GM12878 (cell line): ENCODE measurements around the gene TMEM126A. TPM values are rescaled to one million over a fixed set of nuclear protein-coding genes. Genes with fewer than 3 reads are reported as not detected.

Experiments used
- BACH1 ChIP-seq: fragments of 450-650 bp; IDR thresholded peaks from 2 replicates; pipeline ENCODE4 v1.6.1; 2017; ENCODE audit warnings: mild to moderate bottlenecking, borderline replicate concordance
- BMI1 ChIP-seq: fragments of 450-650 bp; IDR thresholded peaks from 2 replicates; pipeline ENCODE4 v1.6.1; 2016; ENCODE audit warnings: mild to moderate bottlenecking, moderate library complexity, borderline replicate concordance
- DPF2 ChIP-seq: fragments of 450-650 bp; IDR thresholded peaks from 2 replicates; pipeline ENCODE4 v1.6.1; 2017; ENCODE audit warnings: mild to moderate bottlenecking
- EZH2 ChIP-seq: IDR thresholded peaks from 2 replicates; pipeline ENCODE4 v1.6.1; 2012; ENCODE audit warnings: low read depth, mild to moderate bottlenecking, control low read depth, inconsistent platforms, low read length, borderline replicate concordance; ENCODE audit not compliant: control insufficient read depth
- FOXM1 ChIP-seq: IDR thresholded peaks from 2 replicates; pipeline ENCODE4 v1.6.1; 2012; ENCODE audit warnings: low read depth, mild to moderate bottlenecking, inconsistent platforms, low read length, moderate library complexity
- HDGF ChIP-seq: fragments of 450-650 bp; IDR thresholded peaks from 2 replicates; pipeline ENCODE4 v1.6.1; 2016; ENCODE audit warnings: antibody characterized with exemption
- IKZF2 ChIP-seq, 2 experiments: fragments of 450-650 bp; IDR thresholded peaks; 2 replicates each; pipeline ENCODE4 v1.6.1; 2017; ENCODE audit warnings: mild to moderate bottlenecking in 2 of 2, moderate library complexity in 2 of 2
- MEF2A ChIP-seq: IDR thresholded peaks from 2 replicates; pipeline ENCODE4 v1.6.1; 2011; ENCODE audit warnings: low read depth, mild to moderate bottlenecking, low read length, moderate library complexity; ENCODE audit not compliant: insufficient read depth
- NBN ChIP-seq: fragments of 450-650 bp; IDR thresholded peaks from 2 replicates; pipeline ENCODE4 v1.6.1; 2016
- RB1 ChIP-seq: fragments of 450-650 bp; formaldehyde crosslinking; IDR thresholded peaks from 2 replicates; pipeline ENCODE4 v1.6.1; 2017; ENCODE audit warnings: mild to moderate bottlenecking, borderline replicate concordance
- RCOR1 ChIP-seq: conservative IDR thresholded peaks from 2 replicates; pipeline ENCODE4 v1.6.1; 2012; ENCODE audit warnings: low read depth, low read length, improper control_type of control experiment
- RELA ChIP-seq: fragments of 450-650 bp; IDR thresholded peaks from 2 replicates; pipeline ENCODE4 v1.8.0; 2014; ENCODE audit warnings: borderline replicate concordance; ENCODE audit not compliant: partially characterized antibody
- SIN3A ChIP-seq: IDR thresholded peaks from 2 replicates; pipeline ENCODE4 v1.6.1; 2012; ENCODE audit warnings: low read depth, low read length, improper control_type of control experiment
- SUPT20H ChIP-seq: IDR thresholded peaks from 2 replicates; pipeline ENCODE4 v1.6.1; 2011; ENCODE audit warnings: low read depth, mild to moderate bottlenecking, low read length, moderate library complexity, borderline replicate concordance; ENCODE audit not compliant: control insufficient read depth
- polyA plus RNA-seq, 11 experiments: library from polyadenylated mRNA; depleted of rRNA in 4 of 11; unstranded in 6 of 11; stranded (reverse) in 5 of 11; fragments of >200 nt; fragmentation: Nextera tagmentation in 4 of 11; fragmentation: Illumina TruSeq in 1 of 11; extraction: Ambion mirVana in 4 of 11; extraction: Trizol in 1 of 11; gene quantifications; 1 replicate in 1 of 11; 2 replicates in 10 of 11; pipeline versions ENCODE4 v1.2.1 to v1.2.3, GENCODE V29; 2011 to 2016; ENCODE audit warnings: inconsistent platforms in 2 of 11, missing spikeins in 2 of 11, low read depth in 1 of 11
- total RNA-seq, 4 experiments: library from RNA; depleted of rRNA in 3 of 4; stranded (reverse); fragments of >200 nt in 3 of 4; fragmentation: Illumina TruSeq in 1 of 4; extraction: Trizol in 1 of 4; gene quantifications; 2 replicates each; pipeline versions ENCODE4 v1.2.1 to v1.2.3, GENCODE V29; 2013 to 2021
- TF ChIP-seq, protein P1 (sequence below): fragments of 450-650 bp; conservative IDR thresholded peaks from 2 replicates; pipeline ENCODE4 v1.6.1; 2017; ENCODE audit warnings: mild to moderate bottlenecking, moderate library complexity
- TF ChIP-seq, protein P2 (sequence below): fragments of 450-650 bp; IDR thresholded peaks from 2 replicates; pipeline ENCODE4 v1.6.1; 2018; ENCODE audit warnings: borderline replicate concordance, mild to moderate bottlenecking; ENCODE audit not compliant: partially characterized antibody
- TF ChIP-seq, protein P3 (sequence below): IDR thresholded peaks from 2 replicates; pipeline ENCODE4 v1.6.1; 2012; ENCODE audit warnings: improper control_type of control experiment, low read depth, low read length; ENCODE audit not compliant: insufficient replicate concordance
- TF ChIP-seq, protein P4 (sequence below): fragments of 450-650 bp; IDR thresholded peaks from 2 replicates; pipeline ENCODE4 v1.6.1; 2016; ENCODE audit warnings: mild to moderate bottlenecking

The TMEM126A gene
- total and polyA plus RNA-seq, 10 of the 15 experiments (the other 5 are each of a cell fraction or from before 2014, with no cell fraction given): 38.6 to 208 (median 71.7) TPM

DNA sequence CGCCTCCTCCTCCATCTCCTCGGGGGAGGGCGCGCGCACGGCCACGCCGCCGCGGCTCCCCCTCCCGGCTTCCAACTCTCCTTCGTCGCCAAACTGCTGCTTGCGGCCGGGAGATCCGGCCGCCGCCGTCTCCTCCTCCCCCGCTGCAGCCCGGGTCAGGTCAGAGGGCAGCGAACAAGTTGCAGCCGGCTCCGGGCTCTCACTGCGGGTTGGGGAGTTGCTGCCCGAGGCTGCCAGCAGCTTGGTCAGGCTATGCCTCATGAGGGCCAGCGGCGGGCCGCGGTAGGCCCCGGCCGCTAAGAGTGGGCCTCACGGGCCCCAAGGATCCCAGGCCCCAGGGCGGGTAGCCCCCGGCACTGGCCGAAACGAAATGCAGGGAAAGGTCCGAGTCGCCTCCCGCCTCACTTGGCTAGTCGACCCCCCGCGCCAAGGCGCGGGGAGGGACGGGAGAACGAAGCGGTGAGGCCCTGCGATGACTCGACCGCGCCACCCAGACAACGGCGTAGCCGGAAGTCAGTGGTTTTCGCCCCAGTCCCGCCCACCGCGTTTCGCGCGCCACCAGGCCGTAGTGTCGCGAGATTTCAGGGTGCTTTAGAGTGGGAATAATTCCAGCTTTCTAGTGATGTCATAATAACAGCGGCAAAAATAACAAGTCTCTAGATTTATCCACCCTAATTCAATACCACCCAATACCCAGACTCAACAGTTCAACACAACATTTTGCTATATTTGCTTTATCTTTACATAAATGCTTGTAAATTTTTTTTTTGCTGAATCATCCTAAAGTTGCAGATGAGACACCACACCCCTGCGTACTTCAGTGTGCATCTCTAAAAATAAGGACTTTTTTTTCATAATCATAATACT, 17.1 kb downstream of the TMEM126A start, which contains the start of gene CREBZF (continued):
- TF ChIP-seq EZH2: no peak
- TF ChIP-seq HDGF: no peak; the same call in 1 of the 2 replicates
- TF ChIP-seq BACH1: peak; percentile 67; the same call in 1 of the 2 replicates
- no peak for TF ChIP-seq RB1
- TF ChIP-seq SUPT20H: no peak
- TF ChIP-seq, protein P1, sequence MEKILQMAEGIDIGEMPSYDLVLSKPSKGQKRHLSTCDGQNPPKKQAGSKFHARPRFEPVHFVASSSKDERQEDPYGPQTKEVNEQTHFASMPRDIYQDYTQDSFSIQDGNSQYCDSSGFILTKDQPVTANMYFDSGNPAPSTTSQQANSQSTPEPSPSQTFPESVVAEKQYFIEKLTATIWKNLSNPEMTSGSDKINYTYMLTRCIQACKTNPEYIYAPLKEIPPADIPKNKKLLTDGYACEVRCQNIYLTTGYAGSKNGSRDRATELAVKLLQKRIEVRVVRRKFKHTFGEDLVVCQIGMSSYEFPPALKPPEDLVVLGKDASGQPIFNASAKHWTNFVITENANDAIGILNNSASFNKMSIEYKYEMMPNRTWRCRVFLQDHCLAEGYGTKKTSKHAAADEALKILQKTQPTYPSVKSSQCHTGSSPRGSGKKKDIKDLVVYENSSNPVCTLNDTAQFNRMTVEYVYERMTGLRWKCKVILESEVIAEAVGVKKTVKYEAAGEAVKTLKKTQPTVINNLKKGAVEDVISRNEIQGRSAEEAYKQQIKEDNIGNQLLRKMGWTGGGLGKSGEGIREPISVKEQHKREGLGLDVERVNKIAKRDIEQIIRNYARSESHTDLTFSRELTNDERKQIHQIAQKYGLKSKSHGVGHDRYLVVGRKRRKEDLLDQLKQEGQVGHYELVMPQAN: peak; percentile 84; the same call in 1 of the 2 replicates
- TF ChIP-seq NBN: no peak
- no peak for TF ChIP-seq BMI1
- 0 out of 2 replicates have a peak, but pooled peaks have one; percentile 11 for TF ChIP-seq RCOR1
- TF ChIP-seq, protein P2, sequence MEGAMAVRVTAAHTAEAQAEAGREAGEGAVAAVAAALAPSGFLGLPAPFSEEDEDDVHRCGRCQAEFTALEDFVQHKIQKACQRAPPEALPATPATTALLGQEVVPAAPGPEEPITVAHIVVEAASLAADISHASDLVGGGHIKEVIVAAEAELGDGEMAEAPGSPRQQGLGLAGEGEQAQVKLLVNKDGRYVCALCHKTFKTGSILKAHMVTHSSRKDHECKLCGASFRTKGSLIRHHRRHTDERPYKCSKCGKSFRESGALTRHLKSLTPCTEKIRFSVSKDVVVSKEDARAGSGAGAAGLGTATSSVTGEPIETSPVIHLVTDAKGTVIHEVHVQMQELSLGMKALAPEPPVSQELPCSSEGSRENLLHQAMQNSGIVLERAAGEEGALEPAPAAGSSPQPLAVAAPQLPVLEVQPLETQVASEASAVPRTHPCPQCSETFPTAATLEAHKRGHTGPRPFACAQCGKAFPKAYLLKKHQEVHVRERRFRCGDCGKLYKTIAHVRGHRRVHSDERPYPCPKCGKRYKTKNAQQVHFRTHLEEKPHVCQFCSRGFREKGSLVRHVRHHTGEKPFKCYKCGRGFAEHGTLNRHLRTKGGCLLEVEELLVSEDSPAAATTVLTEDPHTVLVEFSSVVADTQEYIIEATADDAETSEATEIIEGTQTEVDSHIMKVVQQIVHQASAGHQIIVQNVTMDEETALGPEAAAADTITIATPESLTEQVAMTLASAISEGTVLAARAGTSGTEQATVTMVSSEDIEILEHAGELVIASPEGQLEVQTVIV: no peak
- TF ChIP-seq, protein P3, sequence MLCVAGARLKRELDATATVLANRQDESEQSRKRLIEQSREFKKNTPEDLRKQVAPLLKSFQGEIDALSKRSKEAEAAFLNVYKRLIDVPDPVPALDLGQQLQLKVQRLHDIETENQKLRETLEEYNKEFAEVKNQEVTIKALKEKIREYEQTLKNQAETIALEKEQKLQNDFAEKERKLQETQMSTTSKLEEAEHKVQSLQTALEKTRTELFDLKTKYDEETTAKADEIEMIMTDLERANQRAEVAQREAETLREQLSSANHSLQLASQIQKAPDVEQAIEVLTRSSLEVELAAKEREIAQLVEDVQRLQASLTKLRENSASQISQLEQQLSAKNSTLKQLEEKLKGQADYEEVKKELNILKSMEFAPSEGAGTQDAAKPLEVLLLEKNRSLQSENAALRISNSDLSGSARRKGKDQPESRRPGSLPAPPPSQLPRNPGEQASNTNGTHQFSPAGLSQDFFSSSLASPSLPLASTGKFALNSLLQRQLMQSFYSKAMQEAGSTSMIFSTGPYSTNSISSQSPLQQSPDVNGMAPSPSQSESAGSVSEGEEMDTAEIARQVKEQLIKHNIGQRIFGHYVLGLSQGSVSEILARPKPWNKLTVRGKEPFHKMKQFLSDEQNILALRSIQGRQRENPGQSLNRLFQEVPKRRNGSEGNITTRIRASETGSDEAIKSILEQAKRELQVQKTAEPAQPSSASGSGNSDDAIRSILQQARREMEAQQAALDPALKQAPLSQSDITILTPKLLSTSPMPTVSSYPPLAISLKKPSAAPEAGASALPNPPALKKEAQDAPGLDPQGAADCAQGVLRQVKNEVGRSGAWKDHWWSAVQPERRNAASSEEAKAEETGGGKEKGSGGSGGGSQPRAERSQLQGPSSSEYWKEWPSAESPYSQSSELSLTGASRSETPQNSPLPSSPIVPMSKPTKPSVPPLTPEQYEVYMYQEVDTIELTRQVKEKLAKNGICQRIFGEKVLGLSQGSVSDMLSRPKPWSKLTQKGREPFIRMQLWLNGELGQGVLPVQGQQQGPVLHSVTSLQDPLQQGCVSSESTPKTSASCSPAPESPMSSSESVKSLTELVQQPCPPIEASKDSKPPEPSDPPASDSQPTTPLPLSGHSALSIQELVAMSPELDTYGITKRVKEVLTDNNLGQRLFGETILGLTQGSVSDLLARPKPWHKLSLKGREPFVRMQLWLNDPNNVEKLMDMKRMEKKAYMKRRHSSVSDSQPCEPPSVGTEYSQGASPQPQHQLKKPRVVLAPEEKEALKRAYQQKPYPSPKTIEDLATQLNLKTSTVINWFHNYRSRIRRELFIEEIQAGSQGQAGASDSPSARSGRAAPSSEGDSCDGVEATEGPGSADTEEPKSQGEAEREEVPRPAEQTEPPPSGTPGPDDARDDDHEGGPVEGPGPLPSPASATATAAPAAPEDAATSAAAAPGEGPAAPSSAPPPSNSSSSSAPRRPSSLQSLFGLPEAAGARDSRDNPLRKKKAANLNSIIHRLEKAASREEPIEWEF: no peak
- TF ChIP-seq, protein P4, sequence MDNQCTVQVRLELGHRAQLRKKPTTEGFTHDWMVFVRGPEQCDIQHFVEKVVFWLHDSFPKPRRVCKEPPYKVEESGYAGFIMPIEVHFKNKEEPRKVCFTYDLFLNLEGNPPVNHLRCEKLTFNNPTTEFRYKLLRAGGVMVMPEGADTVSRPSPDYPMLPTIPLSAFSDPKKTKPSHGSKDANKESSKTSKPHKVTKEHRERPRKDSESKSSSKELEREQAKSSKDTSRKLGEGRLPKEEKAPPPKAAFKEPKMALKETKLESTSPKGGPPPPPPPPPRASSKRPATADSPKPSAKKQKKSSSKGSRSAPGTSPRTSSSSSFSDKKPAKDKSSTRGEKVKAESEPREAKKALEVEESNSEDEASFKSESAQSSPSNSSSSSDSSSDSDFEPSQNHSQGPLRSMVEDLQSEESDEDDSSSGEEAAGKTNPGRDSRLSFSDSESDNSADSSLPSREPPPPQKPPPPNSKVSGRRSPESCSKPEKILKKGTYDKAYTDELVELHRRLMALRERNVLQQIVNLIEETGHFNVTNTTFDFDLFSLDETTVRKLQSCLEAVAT: peak; percentile 28
- TF ChIP-seq RELA: no peak
- peak in 1 of 2 experiments; percentile 9; a peak in 1 of 4 replicates for TF ChIP-seq IKZF2 (IDR thresholded peaks at IDR 0.05)
- peak; percentile 18; the same call in 1 of the 2 replicates for TF ChIP-seq SIN3A
- peak; percentile 20; the same call in 1 of the 2 replicates for TF ChIP-seq FOXM1
- peak; percentile 63 for TF ChIP-seq DPF2
- no peak for TF ChIP-seq MEF2A
